ENCODE results near the gene DGKI.
"Not testable (repeated sequence)": the region's sequence is repeated elsewhere in the genome, so short reads cannot be mapped to it uniquely, and the experiment has no call there.

DGKI gene

DNA sequence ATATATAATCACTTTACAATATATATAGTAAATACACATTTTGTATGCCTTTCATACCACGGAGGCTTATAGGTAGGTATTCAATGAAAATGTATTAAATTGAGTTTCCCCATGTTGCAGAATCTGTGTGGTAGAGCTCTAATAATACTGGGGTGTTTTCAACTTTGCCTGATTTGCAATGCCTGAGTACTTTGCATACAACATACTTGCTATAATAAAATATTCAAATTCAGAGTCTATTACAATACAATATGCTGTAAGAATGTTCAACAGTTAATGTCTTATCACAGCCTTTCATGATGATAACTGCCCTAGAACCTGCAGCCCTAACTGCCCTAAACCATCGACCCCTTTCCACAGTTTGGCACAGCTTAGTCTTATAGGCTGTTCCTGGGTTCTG is 114.6 kb downstream of the DGKI start:
- DNase-seq, result no peak

DNA sequence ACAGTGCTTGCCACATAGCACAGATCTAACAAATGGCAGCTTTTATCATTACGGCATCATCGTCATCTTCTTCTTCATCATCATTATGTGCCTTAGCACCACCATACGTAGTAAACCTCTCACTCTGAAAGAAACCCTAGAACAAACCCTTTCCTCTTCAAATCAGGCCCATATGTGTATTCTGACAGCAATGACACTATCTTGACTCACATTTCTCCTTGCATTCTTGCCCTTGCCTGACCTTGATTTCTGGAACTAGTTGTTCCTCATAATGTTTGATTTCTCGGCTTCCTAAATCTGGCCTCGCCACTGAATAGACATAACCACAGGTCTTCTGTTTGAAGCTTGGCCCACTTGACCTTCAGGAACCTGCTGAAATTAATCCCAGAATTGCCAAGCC is 115.3 kb downstream of the DGKI start:
- DNase-seq, result no peak

DNA sequence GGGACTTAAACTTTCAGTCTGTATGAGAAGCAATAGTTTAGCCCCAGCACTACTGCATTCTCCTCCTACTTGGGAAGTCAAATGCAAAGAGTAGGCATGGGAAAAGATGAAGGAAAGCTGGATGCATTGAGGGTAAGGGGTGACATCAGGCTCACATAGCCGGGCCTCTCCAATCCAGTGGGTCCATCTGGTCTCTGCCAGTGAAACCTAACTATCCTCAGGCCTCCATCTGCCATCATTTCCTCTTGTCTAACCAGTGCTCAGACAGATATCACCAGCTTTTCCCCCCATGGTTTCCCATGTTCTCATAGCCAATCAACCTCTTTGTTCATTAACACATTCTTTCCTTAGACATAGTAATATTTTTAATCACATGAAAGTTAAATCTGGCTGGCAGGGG is 118.3 kb downstream of the DGKI start:
- DNase-seq, result no peak

DNA sequence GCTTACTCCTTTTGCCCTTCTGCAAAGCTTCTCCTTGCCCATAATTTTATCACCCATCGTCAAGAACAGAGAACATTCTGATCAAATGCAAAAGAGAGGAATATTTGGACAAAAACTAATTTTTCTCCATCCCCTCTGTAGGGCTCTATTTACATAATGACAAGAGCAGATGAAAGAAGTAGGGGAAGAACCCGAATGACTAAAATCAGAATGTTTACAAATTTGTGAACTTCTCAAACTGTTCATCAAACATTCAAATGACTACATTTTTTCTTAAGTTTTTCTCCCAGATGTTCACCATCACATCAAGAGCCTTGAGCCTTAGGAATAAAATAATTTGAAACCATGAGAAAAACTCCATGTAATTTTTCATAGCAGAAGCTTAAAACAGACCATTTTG is 119.4 kb downstream of the DGKI start:
- DNase-seq, result no peak

DNA sequence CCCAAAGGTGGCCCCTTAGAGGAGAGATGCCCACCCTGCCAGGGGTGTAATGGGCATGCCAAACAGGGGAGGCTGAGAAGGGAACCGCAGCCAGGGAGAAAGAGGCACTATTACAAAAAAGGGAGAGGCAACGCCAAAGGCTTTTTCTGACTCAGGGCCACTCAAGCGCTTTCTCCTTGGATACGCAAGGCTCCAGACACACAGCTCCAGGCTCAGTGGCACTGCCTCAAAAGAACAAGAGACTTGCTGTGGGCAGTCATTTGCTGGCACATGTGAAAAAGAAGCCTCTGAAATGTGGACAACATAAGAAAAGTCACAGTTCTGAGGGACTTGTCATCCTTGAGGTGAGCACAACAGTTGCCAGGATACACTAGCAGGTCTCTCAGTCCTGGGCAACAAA is 128.4 kb downstream of the DGKI start:
- DNase-seq, result no peak

DNA sequence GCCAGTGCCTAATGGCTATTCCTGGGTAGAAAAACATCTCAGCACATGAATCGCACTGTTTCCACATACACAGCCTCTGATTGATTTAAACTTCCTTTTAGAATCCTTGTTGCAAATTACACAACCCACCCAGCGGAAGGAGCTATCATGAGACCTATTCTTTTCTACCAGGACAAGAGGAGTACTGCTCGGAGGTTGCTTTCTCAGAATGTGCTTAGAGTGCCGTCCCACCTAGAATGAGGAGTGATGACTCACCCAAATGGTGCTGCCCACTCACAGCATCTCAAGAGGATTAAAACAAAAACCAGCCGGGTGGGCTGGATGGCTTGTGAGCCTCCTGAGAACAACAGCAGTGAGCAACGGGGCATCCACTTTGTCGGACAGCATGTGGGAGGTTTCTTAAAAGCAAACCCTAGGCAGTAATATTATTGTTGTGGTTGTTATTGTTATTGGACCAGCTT is 128.9 kb downstream of the DGKI start:
- no peak for DNase-seq

DNA sequence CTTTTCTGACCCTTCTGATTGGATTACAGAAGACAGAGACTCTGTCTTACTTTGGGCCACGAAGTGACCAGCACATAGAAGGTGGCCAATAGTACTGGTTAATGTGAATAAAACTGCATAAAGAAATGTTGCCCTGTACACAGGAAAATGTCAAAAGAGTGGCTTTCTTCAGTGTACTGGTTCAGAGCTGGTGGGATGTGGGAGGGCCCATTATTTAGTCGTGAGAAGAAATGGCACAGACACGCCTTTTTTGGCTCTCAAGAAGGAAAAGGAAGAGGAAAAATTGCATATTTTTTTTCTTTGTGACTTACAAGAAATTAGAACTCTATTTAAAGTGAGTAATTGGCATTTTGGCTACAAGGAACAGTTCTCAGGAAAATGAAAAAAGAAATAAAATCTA is 129.7 kb downstream of the DGKI start:
- no peak for DNase-seq

DNA sequence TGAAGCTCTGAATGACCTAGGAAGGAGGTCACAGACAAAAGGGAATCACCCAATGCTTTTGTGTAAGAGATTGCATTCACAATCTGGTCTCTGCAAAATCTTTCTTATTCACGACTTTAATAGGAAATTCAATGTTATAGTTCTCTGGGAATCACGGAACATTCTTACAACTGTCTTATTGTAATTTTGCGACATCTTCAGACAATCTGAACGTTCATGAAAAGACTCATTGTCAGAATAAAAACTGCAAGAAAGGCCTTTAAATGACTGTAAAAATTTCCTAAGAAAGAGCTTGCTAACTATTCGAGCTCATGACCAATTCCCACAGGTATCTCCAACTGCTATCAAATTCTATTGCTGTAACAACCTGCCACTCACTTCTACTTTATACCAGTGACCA is 130.7 kb downstream of the DGKI start:
- no peak for DNase-seq

DNA sequence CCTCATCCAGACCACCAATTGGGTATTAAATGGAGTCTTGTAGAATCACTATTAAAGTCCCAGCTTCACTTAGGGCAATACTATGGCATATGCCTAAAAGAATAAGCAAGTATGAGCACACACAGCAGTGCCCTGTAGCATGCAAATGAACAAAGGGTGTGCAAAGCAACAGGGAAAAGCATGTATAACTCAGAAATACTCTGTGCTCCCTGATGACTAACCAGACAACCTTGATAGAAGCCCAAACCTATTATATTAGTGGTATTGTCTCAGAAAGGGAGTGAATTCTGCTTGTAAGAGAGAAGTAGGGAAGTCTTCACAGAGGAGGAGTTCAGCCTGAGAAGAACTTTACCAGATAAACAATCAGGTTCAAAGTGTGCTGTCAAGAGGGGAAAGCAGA is 131.2 kb downstream of the DGKI start:
- DNase-seq, result no peak

DNA sequence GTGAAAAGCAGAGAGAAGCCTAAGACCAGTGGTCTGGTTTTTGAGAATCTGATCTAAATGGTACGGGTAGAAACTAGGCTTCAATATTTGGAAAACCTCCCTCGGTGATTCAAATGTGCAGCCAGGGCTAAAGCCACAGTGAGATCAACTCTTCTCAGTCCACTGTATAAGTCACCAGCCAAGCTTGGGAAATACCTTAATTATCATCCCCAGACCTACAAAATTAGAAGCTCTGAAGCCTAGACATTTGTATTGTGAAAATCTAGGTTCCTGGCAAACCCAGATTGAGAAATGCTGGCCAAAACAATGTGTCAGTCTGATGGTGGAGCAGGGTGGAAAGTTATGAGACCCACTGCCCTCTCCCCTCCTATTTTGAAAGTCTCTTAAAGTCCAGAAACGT is 131.7 kb downstream of the DGKI start:
- DNase-seq, result no peak

DNA sequence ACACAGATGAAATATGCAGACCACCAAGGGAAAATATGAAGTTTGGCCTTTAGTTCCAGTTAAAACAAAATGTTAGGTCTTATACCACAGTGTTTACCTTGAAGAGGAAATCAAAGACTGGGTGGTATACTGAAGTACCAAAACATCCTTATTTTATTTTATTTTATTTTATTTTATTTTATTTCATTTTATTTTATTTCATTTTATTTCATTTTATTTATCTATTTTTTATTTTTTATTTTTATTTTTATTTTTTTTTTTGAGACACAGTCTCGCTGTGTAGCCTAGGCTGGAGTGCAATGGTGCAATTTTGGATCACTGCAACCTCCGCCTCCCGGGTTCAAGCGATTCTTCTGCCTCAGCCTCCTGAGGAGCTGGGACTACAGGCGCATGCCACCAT is 140.4 kb downstream of the DGKI start:
- DNase-seq, result not testable (repeated sequence)

DNA sequence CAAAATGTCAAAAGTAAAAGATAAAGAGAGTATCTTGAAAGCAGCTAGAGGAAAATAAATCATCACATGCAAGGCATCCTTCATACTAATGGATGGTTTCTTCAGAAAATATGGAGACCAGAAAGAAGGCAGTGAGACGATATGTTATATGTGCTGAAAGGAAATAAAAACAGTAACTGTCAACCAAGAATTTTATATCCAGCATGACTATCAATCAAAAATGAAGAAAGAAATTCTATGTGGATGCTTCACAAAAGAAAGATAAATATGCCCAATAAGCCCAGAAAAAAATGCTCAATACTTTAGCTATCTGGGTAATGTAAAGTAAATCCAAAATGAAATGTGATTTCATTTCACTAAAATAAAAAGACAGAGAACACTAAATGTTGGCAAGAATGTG is 142.1 kb downstream of the DGKI start:
- no peak for DNase-seq

DNA sequence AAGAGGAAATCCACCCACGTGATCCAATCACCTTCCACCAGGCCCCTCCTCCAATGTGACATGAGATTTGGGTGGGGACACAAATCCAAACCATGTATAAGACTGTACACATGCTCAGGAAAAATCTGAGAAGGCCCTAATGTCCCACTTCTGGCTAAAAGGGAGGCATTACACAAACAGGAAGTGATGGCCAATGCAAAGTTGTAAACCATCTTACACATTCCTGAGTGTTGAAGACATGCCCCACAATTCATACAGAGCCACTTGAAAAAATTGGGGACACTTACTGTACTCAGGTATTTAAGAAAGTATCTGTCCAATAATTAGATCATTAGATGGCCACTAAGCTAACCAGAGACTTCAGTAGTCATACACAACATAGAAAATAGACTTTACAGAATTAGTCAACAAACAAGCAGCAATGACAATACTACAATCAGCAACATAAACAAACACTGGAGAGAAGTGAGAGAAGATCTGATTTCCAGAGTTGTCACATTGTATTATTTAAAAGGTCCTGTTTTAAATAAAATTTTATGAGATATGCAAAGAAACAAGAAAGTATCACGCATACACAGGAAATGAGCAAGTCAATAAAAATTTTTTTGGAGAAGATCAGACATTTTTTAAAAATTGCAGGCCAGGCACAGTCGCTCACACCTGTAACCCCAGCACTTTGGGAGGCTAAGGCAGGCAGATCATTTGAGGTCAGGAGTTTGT is 143.3 kb downstream of the DGKI start:
- no peak for DNase-seq

DNA sequence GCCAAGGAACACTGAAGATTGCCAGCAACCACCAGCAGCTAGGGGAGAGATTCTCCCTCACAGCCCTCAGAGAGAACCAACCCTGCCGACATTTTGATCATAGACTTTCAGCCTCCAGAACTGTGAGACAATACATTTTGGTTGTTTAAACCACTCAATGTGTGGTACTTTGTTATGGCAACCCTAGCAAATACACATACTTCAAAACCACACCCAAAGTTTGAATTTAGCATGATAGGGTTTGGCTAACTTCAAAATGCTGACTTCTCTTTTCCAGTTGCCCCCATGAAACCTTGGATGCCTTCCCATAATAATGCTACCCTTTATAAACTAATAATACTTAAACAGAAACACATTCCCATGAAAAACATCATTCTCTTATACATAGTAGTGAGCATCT is 149.8 kb downstream of the DGKI start:
- DNase-seq, result no peak

DNA sequence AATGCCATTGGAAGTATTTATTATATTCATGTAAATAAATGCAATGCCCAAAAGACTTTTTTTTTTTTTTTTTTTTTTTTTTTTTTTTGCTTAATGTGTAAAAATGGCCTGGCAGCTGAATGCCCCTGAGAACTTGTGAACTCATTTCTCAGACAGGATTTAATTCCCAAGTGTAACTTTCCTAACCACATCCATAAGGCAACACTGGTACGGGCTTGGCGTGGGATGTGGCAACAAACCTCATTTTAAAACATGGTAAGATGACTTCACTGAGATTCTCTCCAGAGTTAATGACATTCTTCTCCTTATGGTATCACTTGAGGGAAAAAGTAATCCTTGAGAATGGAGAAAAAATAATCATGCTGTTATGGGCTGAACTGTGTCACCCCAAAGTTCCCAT is 150.4 kb downstream of the DGKI start:
- DNase-seq, result no peak

DNA sequence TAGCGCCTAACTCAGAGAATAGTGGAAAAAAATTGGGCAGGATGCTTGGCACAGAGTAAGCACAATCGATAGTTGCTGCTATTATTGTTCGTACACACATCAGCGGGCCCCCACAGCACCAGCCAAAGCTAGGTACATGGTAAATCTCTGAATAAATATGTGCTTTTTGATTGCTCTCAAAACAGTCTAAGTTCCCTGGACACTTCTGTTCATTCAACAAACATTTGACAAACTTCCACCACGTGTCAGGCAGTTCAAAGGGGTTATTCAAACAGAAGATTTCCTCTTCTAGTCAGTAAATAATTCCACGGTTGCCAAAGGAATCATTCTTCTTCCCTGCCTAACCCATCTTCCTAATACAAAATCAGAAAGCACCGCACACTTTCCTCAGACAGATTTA is 150.8 kb downstream of the DGKI start:
- peak; percentile 61 for DNase-seq

DNA sequence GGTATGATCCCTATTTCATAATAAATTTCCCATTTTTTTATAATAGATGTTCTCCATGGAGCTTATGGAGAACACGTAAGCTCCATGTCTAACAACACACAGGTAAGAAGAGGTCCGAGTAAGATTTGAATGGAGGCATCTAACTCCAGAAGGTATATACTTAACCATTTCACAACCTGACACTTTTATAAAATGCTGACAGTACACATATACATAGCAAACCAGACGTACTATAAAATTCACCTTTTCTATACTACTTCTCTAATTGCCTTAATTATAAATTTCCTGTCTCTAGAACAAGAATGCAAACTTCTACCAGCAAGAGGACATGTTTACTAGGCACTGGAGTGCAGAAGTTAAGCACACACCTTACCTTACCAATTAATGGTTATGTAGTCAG is 151.3 kb downstream of the DGKI start:
- DNase-seq, result no peak

DNA sequence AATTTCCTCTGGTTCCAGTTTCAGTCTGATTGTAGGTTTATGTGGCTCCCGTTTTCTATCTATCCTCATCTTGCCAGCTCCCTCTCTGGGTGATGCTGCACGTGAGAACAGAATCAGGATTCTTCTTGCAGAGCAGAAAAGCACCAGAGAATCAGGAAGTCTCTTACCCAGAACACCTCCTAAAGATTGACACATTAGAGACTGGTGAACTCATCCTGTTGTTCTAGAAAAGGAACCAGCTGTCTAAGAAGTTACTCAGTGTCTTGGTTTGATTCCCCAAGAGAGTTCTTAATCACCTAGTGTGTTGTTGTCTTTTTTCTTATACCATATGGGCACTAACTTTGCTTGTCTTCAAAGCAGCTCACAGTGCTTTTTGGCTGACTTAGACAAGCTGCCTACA is 152.4 kb downstream of the DGKI start:
- DNase-seq, result no peak

DNA sequence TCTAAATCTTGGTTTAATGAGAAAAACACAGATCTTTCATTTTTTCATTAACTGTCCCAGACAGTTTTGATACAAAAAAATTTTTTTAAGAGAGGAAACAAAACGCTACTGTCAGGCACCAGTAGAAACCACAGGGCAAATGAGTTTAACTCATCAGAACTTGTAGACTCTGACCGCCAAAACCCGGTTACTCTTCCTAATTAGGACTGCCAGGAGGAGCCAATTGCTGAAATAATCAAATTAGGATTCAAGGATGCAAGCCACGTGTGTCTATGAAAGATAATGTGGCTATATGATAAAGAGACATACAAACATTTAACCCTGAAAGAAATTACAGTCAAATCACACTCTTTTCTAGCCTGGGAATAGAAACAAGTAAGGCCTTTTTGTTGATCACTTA is 154.4 kb downstream of the DGKI start:
- DNase-seq, result no peak

DNA sequence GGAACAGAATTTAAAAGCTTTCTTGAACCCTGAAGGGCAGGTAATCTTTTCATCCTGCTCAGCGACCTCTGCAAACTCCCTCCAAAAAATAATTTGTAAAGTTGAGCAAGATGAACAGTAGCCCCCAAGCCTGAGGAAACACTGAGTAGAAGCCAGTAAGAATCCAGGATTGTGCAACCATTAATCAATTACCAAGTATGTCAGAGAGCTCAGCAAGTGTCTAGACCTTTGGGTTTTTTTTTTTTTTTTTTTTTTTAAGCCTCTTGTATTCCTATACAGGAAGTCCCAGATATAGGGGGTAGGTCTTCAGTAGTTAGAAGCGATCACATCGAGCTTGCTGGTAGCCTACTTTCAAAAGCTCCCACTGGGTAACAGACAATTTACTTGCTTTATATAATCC is 155.2 kb downstream of the DGKI start:
- DNase-seq, result no peak

DNA sequence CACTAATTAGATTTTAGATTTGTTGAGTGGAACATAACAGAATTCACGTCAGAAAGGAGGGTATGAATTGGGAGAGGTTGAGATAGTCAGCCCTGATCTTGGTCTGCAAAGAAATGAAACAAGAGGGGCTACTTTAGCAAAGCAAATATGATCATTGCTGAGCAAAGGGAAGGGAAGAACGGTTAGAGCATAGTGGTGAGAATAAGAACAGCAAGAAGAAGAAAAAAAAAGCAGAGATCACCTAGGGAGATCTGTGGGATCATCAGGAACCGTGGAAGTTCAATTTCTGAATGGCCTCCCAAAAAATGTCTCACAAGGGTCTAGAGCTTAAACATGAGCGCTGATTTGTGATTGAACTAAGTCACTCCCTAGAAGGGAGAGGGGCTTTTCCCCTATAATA is 156.1 kb downstream of the DGKI start:
- DNase-seq, result no peak

DNA sequence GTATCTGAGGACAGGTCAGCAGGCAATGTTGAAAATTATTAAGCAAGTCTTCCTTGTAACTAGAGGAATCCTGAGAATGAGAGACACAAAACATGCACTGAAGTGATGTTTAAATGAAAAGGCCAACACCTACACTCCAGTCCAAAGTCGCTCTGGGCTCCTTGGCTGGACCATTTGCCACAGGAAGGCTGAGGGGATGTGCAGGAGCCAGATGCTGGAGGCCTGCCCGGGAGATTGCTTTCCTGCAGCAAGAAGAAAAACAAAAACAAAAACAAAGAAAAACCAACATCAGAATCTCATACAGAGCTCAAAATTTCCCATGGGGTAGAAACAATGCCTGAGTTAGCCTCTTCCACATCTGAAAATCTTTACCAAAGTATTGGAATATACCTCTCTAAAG is 157.0 kb downstream of the DGKI start:
- DNase-seq, result no peak

DNA sequence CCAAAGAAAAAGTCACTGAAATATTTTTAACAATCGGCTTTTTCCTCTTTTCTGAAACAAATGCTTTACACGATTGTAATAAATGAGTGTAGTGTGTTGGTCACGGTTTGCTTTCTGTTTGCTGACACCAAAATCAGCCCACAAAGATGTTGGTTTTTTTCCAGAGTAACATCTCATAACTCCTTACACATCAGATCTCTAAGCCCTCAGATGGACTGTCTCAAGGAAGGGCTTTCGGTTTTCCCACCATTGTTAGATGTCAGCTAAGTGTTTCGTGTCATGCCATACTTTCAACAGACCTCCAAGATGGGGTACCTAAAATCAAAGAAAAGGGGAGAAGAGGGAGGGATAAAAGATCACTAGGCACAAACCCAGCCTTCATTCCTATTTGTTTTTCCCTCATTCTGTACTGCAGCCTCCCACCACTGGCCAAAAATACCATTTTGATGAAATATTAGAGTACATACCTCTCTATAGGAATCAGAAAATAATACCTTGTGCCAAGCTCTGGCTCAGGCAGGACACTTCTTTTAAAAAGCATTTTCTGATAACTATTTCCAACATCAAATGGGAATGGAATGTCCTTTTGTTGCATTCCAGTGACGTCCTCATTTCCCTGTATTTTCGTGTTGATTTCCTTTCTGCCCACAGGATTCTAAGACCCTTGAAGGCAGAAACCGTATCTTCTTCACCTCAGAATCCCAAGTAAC is 159.1 kb downstream of the DGKI start:
- DNase-seq, result no peak

DNA sequence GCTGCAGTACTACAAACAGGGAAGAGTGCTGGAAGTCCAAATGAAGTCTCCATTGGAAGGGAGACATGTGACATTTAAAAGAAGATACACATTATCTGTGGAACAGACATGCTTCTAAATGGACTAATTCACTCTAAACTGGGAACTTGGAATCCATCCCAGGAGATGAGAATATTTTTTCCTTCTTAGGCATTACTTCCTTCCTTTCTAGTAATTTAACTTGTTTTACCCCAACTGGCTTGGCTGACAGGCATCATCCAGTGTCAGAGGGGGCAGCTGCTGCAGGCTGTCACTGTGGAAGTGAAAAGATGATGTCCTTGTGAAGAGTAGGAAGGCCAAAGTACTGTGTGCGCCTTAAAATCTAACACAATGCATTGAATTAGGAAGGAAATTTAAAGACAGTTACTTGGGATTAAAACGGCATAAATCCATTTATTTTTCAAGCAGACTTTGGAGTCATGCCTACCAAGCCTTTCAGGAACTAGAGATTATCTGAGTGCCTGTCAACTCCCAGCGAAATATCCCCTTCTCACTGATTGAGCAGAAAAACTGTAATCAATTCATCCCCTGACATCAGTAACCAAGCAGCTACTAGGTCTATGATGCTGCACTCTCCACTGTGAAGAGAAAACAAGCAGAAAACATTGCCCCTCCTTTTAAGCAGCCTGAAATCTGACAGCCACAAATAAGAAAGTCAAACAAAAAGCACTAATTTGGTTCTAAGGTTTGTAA is 161.2 kb downstream of the DGKI start:
- no peak for DNase-seq
